Measurements from ENCODE around the gene LTBP3. TPM values are rescaled to one million over a fixed set of nuclear protein-coding genes. Genes with fewer than 3 reads are reported as not detected.

The LTBP3 gene
- total and polyA plus RNA-seq, 2 of the 13 experiments (the other 11 are each of a cell fraction or from before 2014, with no cell fraction given): 12.2 to 68.1 TPM

GRCh38 chr11:65588199-65589054 lies 30.3 kb upstream of the LTBP3 start (continued):
- TF ChIP-seq KDM3A (CRISPR knock-in tag; IDR thresholded peaks at IDR 0.05; ENCODE audit: low read depth): peak; percentile 57; the same call in 1 of the 2 replicates
- TF ChIP-seq ZMYM3 (CRISPR knock-in tag; IDR thresholded peaks at IDR 0.05): 0 out of 2 replicates have a peak, but pooled peaks have one; percentile 18

GRCh38 chr11:65586676-65587075 lies 28.5 kb upstream of the LTBP3 start:
- in situ Hi-C loops (cut with HindIII; ENCODE audit: extremely low pct_ligation_motif_present, low pct_unique_long_range_greater_than_20kb) (loop anchor here (5.0 kb wide), 1 partner anchor 44 kb away; no protein-coding TSS in a partner anchor), intact Hi-C loops (cut with micrococcal nuclease; ENCODE audit: unreplicated experiment) (no loop called here)
- CTCF ChIA-PET (ENCODE audit: low intra/inter-chr PET ratio, low total read pairs): no interaction called here
- WGBS (ENCODE audit: low lambda C conversion rate): 100% methylated on average over 1 of the region's 2 CpGs
- Histone ChIP-seq H3K9me3 (ENCODE audit: low read length) (no peaks in the 10 kb centered on the region), H2AFZ (ENCODE audit: low read length) (no peak overlapping the region), H3K36me3 (replicated peaks in 1 of 2; ENCODE audit: control insufficient read depth in 1 of 2, insufficient read depth in 2 of 2, low read length in 2 of 2) (no peaks in the 10 kb centered on the region), H3K4me1 (ENCODE audit: insufficient read depth, low read length) (peaks cover 33% of the 10 kb centered on the region), H4K20me1 (ENCODE audit: insufficient read depth, low read length) (no peaks in the 10 kb centered on the region), H3K79me2 (ENCODE audit: insufficient read depth, low read length) (no peaks in the 10 kb centered on the region), H3K27ac (ENCODE audit: extremely low read length, insufficient read depth, low read length) (no peak overlapping the region), H3K4me3 (replicated peaks in 1 of 3; ENCODE audit: insufficient read depth in 1 of 3, low read depth in 2 of 3, low read length in 3 of 3) (no peak overlapping the region), H3K4me2 (ENCODE audit: low read depth, low read length) (no peak overlapping the region), H3K27me3 (ENCODE audit: control insufficient read depth in 1 of 2, insufficient read depth in 2 of 2, low read length in 2 of 2) (no peaks in the 10 kb centered on the region), H3K9ac (ENCODE audit: insufficient read depth, low read depth, low read length) (no peak overlapping the region)
- ATAC-seq (no peak), DNase-seq (ENCODE audit: low spot score) (no peak), FAIRE-seq (no peak)
- POLR2A ChIA-PET: interaction anchor here (1.3 to 2.1 kb wide), 2 partner anchors 9 to 10 kb away, joined by 3 to 6 read pairs; no protein-coding TSS in a partner anchor
- no TSS peak for BruUV-seq (replicated peaks)
- TF ChIP-seq HMGXB4 (CRISPR knock-in tag; IDR thresholded peaks at IDR 0.05; ENCODE audit: borderline replicate concordance in 1 of 2, low read depth in 1 of 2): no peak
- no peak for TF ChIP-seq KLF9 (CRISPR knock-in tag; IDR thresholded peaks at IDR 0.05; ENCODE audit: low read depth)
- no peak for TF ChIP-seq HOXD1 (CRISPR knock-in tag; IDR thresholded peaks at IDR 0.05)
- TF ChIP-seq RARG (CRISPR knock-in tag; IDR thresholded peaks at IDR 0.05; ENCODE audit: low read depth): no peak
- no peak for TF ChIP-seq ZNF142 (CRISPR knock-in tag; IDR thresholded peaks at IDR 0.05)
- TF ChIP-seq ZMYM2 (CRISPR knock-in tag; IDR thresholded peaks at IDR 0.05): no peak
- TF ChIP-seq ZNF367 (CRISPR knock-in tag; IDR thresholded peaks at IDR 0.05; ENCODE audit: borderline replicate concordance): no peak
- TF ChIP-seq ZMAT3 (CRISPR knock-in tag; conservative IDR thresholded peaks at IDR 0.05): no peak
- no peak for TF ChIP-seq ZNF331 (CRISPR knock-in tag; IDR thresholded peaks at IDR 0.05)
- TF ChIP-seq ATAD3A (CRISPR knock-in tag; IDR thresholded peaks at IDR 0.05): no peak
- TF ChIP-seq SRSF4 (IDR thresholded peaks at IDR 0.05; ENCODE audit: low read depth, low read length, poor library complexity, severe bottlenecking): no peak
- TF ChIP-seq ESRRA (CRISPR knock-in tag; IDR thresholded peaks at IDR 0.05; ENCODE audit: low read depth): no peak
- TF ChIP-seq ZNF382 (CRISPR knock-in tag; IDR thresholded peaks at IDR 0.05; ENCODE audit: borderline replicate concordance): no peak
- TF ChIP-seq SIN3B (IDR thresholded peaks at IDR 0.05; ENCODE audit: low read length): no peak
